WERI-Rb-1 (cell line): Measurements from ENCODE around the gene ZRANB1.

ENCODE experiments used
- DNase-seq: peaks from one replicate; pipeline ENCODE4 v3.0.0-alpha.2; 2020
- H3K27ac ChIP-seq: fragments of 250-450 bp; sonication (Bioruptor Pico); 2 replicates; pipeline ENCODE4 v1.5.1; 2020; ENCODE audit warnings: mild to moderate bottlenecking, moderate library complexity
- H3K27me3 ChIP-seq: fragments of 250-450 bp; sonication (Bioruptor Pico); 2 replicates; pipeline ENCODE4 v1.5.1; 2021; ENCODE audit warnings: mild to moderate bottlenecking, low read depth, moderate library complexity; ENCODE audit not compliant: insufficient read depth, severe bottlenecking
- H3K36me3 ChIP-seq: fragments of 250-450 bp; sonication (Bioruptor Pico); 2 replicates; pipeline ENCODE4 v1.5.1; 2020; ENCODE audit warnings: mild to moderate bottlenecking, moderate library complexity
- H3K4me3 ChIP-seq: 2 replicates; pipeline ENCODE4 v1.5.1; 2011; ENCODE audit warnings: low read depth, mild to moderate bottlenecking, control low read depth, low read length
- H3K9me3 ChIP-seq: fragments of 250-450 bp; sonication (Bioruptor Pico); 2 replicates; pipeline ENCODE4 v1.5.1; 2021; ENCODE audit warnings: mild to moderate bottlenecking, moderate library complexity; ENCODE audit not compliant: severe bottlenecking
- TF ChIP-seq, protein P1 (sequence below): IDR thresholded peaks from 2 replicates; pipeline ENCODE4 v1.5.1; 2011; ENCODE audit warnings: low read depth, mild to moderate bottlenecking, control low read depth, inconsistent platforms, low read length

ZRANB1 gene

GRCh38 chr10:125000366-125001312 is 58.7 kb downstream of the ZRANB1 start:
- H3K27me3 ChIP-seq: no peaks in the 10 kb centered on the region
- no peaks in the 10 kb centered on the region for H3K9me3 ChIP-seq
- DNase-seq: peak; percentile 42
- H3K27ac ChIP-seq: no peak overlapping the region
- no peak overlapping the region for H3K4me3 ChIP-seq
- TF ChIP-seq, protein P1, sequence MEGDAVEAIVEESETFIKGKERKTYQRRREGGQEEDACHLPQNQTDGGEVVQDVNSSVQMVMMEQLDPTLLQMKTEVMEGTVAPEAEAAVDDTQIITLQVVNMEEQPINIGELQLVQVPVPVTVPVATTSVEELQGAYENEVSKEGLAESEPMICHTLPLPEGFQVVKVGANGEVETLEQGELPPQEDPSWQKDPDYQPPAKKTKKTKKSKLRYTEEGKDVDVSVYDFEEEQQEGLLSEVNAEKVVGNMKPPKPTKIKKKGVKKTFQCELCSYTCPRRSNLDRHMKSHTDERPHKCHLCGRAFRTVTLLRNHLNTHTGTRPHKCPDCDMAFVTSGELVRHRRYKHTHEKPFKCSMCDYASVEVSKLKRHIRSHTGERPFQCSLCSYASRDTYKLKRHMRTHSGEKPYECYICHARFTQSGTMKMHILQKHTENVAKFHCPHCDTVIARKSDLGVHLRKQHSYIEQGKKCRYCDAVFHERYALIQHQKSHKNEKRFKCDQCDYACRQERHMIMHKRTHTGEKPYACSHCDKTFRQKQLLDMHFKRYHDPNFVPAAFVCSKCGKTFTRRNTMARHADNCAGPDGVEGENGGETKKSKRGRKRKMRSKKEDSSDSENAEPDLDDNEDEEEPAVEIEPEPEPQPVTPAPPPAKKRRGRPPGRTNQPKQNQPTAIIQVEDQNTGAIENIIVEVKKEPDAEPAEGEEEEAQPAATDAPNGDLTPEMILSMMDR: peak; percentile 53; the same call in 1 of the 2 replicates
- peaks cover 73% of the 10 kb centered on the region for H3K36me3 ChIP-seq

DNA sequence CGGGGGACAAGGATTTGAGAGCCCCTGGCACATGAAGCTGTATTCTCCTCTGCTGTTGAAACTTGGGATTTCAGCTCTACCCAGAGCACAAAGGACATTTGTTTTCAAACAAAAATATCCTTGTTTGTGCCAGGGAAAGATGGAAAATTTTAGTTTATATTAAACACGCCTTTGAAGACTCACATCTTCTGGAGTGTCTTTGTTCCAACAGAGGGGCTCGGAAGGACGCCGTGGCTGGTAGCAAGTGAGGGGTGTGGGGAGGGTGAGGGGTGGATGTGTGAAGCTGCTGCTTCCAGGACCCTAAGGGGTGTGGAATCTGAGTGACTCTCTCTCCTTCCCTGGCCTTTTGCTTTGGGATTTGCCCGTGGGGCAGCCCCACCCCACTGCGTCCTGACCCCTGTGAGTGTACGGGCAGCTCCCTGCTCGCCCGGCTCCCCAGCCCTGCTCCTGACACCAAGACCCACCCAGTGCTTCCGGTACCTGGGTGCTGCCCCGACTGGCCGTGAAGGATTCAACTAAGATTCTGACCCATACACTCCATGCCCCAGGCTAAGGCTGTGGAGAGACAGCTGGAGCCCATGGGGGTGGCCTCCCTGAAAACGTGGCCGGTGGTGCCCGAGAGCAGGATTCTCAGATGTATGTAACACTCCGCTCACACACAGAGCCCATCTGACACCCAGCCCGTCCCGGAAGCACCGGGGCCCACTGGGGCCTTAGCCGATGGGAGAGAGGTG is 59.6 kb downstream of the ZRANB1 start:
- TF ChIP-seq, protein P1: no peak
- no peaks in the 10 kb centered on the region for H3K27me3 ChIP-seq
- H3K9me3 ChIP-seq: no peaks in the 10 kb centered on the region
- peaks cover 72% of the 10 kb centered on the region for H3K36me3 ChIP-seq
- no peak overlapping the region for H3K4me3 ChIP-seq
- no peak for DNase-seq
- no peak overlapping the region for H3K27ac ChIP-seq

GRCh38 chr10:125002047-125002422 is 60.1 kb downstream of the ZRANB1 start:
- Histone ChIP-seq H3K27ac (no peak overlapping the region), H3K9me3 (no peaks in the 10 kb centered on the region), H3K27me3 (no peaks in the 10 kb centered on the region), H3K4me3 (no peak overlapping the region), H3K36me3 (peaks cover 72% of the 10 kb centered on the region)
- DNase-seq: no peak
- TF ChIP-seq, protein P1: no peak

DNA sequence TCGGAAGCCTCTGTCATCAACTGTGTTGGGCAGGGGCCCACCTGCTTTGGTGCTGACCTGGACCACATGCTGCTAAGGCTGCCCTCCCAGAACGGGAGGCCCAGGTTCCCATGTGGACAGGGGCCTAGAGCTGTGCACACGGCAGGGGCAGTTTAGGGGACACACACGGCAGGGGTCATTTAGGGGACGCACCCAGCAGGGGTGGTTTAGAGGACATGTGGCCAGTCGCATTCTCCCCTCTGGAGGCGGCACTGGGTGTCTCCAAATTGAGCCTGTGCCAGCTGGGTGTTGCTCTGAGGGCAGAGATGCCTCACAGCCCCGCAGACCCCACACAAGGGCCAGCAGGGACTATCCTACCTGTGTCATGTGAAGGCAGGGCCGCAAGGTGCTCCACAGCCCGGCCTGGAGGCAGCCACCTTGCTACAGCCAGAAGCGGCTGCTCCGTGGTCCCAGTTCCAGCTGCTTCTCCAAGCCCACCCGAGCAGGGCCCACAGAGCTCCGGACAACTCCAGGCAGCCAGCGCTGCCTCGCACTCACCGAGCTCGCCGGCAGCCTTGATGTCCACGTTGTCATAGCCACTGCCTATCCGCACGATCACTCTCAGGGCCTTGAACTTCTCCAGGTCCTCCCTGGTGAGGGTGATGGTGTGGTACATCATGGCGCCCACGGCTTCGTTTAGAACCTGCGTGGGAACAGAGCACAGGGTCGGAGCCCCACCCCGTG is 60.7 kb downstream of the ZRANB1 start:
- Histone ChIP-seq H3K9me3 (no peaks in the 10 kb centered on the region), H3K4me3 (no peak overlapping the region), H3K27ac (no peak overlapping the region), H3K36me3 (peaks cover 68% of the 10 kb centered on the region), H3K27me3 (no peaks in the 10 kb centered on the region)
- DNase-seq: no peak
- TF ChIP-seq, protein P1: no peak

GRCh38 chr10:125003146-125003900 is 61.4 kb downstream of the ZRANB1 start:
- DNase-seq: no peak
- Histone ChIP-seq H3K4me3 (no peak overlapping the region), H3K27me3 (no peaks in the 10 kb centered on the region), H3K36me3 (peaks cover 62% of the 10 kb centered on the region), H3K9me3 (no peaks in the 10 kb centered on the region), H3K27ac (no peak overlapping the region)
- TF ChIP-seq, protein P1: peak; percentile 17; the same call in 1 of the 2 replicates
